ENCODE results near the gene NFKBIB. TPM values are rescaled to one million over a fixed set of nuclear protein-coding genes. Genes with fewer than 3 reads are reported as not detected.

The NFKBIB gene
- total RNA-seq, 2 experiments from 2014 or later, result 31.9 to 36.6 TPM

GRCh38 chr19:38889803-38890202 is 10.0 kb upstream of the NFKBIB start:
- H3K4me3 Mint-ChIP-seq, result no peak overlapping the region
- DNase-seq (no peak), ATAC-seq (no peak)
- CTCF ChIA-PET, result interaction anchor here (0.9 to 3.9 kb wide), 2 partner anchors 11 to 23 kb away, joined by 3 to 12 read pairs; partner anchors contain the start of gene RINL
- H3K4me1 Mint-ChIP-seq (ENCODE audit: low read depth), result peaks cover 4% of the 10 kb centered on the region
- H3K27ac Mint-ChIP-seq, result no peak overlapping the region
- no peaks in the 10 kb centered on the region for H3K27me3 Mint-ChIP-seq (ENCODE audit: low read depth)
- POLR2A ChIA-PET, result interaction anchor here (0.9 kb wide), 1 partner anchor 11 kb away, joined by 3 read pairs; no protein-coding TSS in a partner anchor
- peaks cover 13% of the 10 kb centered on the region for H3K36me3 Mint-ChIP-seq (ENCODE audit: low read depth)
- no peaks in the 10 kb centered on the region for H3K9me3 Mint-ChIP-seq (ENCODE audit: insufficient read depth)

GRCh38 chr19:38890686-38891085 is 9.1 kb upstream of the NFKBIB start:
- POLR2A ChIA-PET, result no interaction called here
- peaks cover 13% of the 10 kb centered on the region for H3K36me3 Mint-ChIP-seq (ENCODE audit: low read depth)

GRCh38 chr19:38891771-38892170 is 8.0 kb upstream of the NFKBIB start:
- peaks cover 4% of the 10 kb centered on the region for H3K4me1 Mint-ChIP-seq (ENCODE audit: low read depth)
- H3K27ac Mint-ChIP-seq, result no peak overlapping the region
- DNase-seq, result no peak
- no peak overlapping the region for H3K4me3 Mint-ChIP-seq
- no peaks in the 10 kb centered on the region for H3K9me3 Mint-ChIP-seq (ENCODE audit: insufficient read depth)
- ChIA-PET POLR2A (no interaction called here), CTCF (interaction anchor here (3.9 kb wide), 1 partner anchor 13 kb away, joined by 12 read pairs; the partner anchor contains the start of gene RINL)
- no peak for ATAC-seq
- peaks cover 13% of the 10 kb centered on the region for H3K36me3 Mint-ChIP-seq (ENCODE audit: low read depth)
- H3K27me3 Mint-ChIP-seq (ENCODE audit: low read depth), result no peaks in the 10 kb centered on the region

More at GRCh38 chr19:38890686-38891085, 9.1 kb upstream of the NFKBIB start:
- H3K9me3 Mint-ChIP-seq (ENCODE audit: insufficient read depth), result no peaks in the 10 kb centered on the region
- CTCF ChIA-PET, result interaction anchor here (3.9 kb wide), 1 partner anchor 12 kb away, joined by 12 read pairs; the partner anchor contains the start of gene RINL
- H3K27ac Mint-ChIP-seq, result no peak overlapping the region
- H3K4me1 Mint-ChIP-seq (ENCODE audit: low read depth), result peaks cover 4% of the 10 kb centered on the region
- DNase-seq (no peak), ATAC-seq (no peak)
- H3K27me3 Mint-ChIP-seq (ENCODE audit: low read depth), result no peaks in the 10 kb centered on the region
- no peak overlapping the region for H3K4me3 Mint-ChIP-seq

GRCh38 chr19:38892841-38893240 is 6.9 kb upstream of the NFKBIB start:
- no peak overlapping the region for H3K27ac Mint-ChIP-seq
- no peak overlapping the region for H3K4me3 Mint-ChIP-seq
- no peaks in the 10 kb centered on the region for H3K27me3 Mint-ChIP-seq (ENCODE audit: low read depth)
- POLR2A ChIA-PET, result interaction anchor here (1.0 kb wide), 1 partner anchor 61 kb away, joined by 4 read pairs; the partner anchor contains the start of gene ECH1
- H3K9me3 Mint-ChIP-seq (ENCODE audit: insufficient read depth), result no peaks in the 10 kb centered on the region
- CTCF ChIA-PET, result interaction anchor here (1.2 to 3.9 kb wide), 3 partner anchors 14 to 38 kb away, joined by 3 to 12 read pairs (median 7); partner anchors contain the start of genes MRPS12, RINL and SARS2
- peaks cover 4% of the 10 kb centered on the region for H3K4me1 Mint-ChIP-seq (ENCODE audit: low read depth)
- peaks cover 13% of the 10 kb centered on the region for H3K36me3 Mint-ChIP-seq (ENCODE audit: low read depth)
- ATAC-seq (no peak), DNase-seq (no peak)

- POLR2A ChIA-PET, result interaction anchor here (1.0 kb wide), 1 partner anchor 61 kb away, joined by 4 read pairs; the partner anchor contains the start of gene ECH1
- H3K27me3 Mint-ChIP-seq (ENCODE audit: low read depth), result no peaks in the 10 kb centered on the region
Observed at GRCh38 chr19:38893341-38893771, 6.4 kb upstream of the NFKBIB start.

GRCh38 chr19:38894968-38895367 is 4.8 kb upstream of the NFKBIB start:
- H3K27me3 Mint-ChIP-seq (ENCODE audit: low read depth), result no peaks in the 10 kb centered on the region
- ChIA-PET CTCF (interaction anchor here (0.9 to 2.7 kb wide), 3 partner anchors 8 to 492 kb away, joined by 3 to 7 read pairs (median 7); partner anchors contain the start of genes FAM98C, MRPS12 and SARS2), POLR2A (interaction anchor here (0.6 kb wide), 1 partner anchor 495 kb away, joined by 5 read pairs; no protein-coding TSS in a partner anchor)
- no peak overlapping the region for H3K4me3 Mint-ChIP-seq
- no peaks in the 10 kb centered on the region for H3K36me3 Mint-ChIP-seq (ENCODE audit: low read depth)
- no peaks in the 10 kb centered on the region for H3K9me3 Mint-ChIP-seq (ENCODE audit: insufficient read depth)
- H3K27ac Mint-ChIP-seq, result no peak overlapping the region
- ATAC-seq (no peak), DNase-seq (no peak)
- H3K4me1 Mint-ChIP-seq (ENCODE audit: low read depth), result peaks cover 15% of the 10 kb centered on the region

More at GRCh38 chr19:38893341-38893771, 6.4 kb upstream of the NFKBIB start:
- peaks cover 8% of the 10 kb centered on the region for H3K4me1 Mint-ChIP-seq (ENCODE audit: low read depth)
- H3K27ac Mint-ChIP-seq, result no peak overlapping the region
- DNase-seq (no peak), ATAC-seq (no peak)
- H3K36me3 Mint-ChIP-seq (ENCODE audit: low read depth), result peaks cover 11% of the 10 kb centered on the region
- no peaks in the 10 kb centered on the region for H3K9me3 Mint-ChIP-seq (ENCODE audit: insufficient read depth)
- H3K4me3 Mint-ChIP-seq, result no peak overlapping the region
- CTCF ChIA-PET, result interaction anchor here (0.8 to 2.7 kb wide), 3 partner anchors 34 to 491 kb away, joined by 3 to 7 read pairs (median 3); partner anchors contain the start of genes FAM98C, MRPS12 and SARS2

GRCh38 chr19:38898788-38899446 is 852 bp upstream of the NFKBIB start:
- H3K27me3 Mint-ChIP-seq (ENCODE audit: low read depth), result no peaks in the 10 kb centered on the region
- ATAC-seq (no peak), DNase-seq (peak; percentile 68)
- peaks cover 30% of the 10 kb centered on the region for H3K4me1 Mint-ChIP-seq (ENCODE audit: low read depth)
- CTCF ChIA-PET, result interaction anchor here (2.6 kb wide), 1 partner anchor 12 kb away, joined by 7 read pairs; no protein-coding TSS in a partner anchor
- POLR2A ChIA-PET, result interaction anchor here (0.6 to 1.2 kb wide), 2 partner anchors 21 to 22 kb away, joined by 3 to 5 read pairs; partner anchors contain the start of gene RINL
- H3K9me3 Mint-ChIP-seq (ENCODE audit: insufficient read depth), result no peaks in the 10 kb centered on the region
- peaks cover 11% of the 10 kb centered on the region for H3K36me3 Mint-ChIP-seq (ENCODE audit: low read depth)
- peak overlapping the region; percentile 91 for H3K4me3 Mint-ChIP-seq
- peak overlapping the region; percentile 95 for H3K27ac Mint-ChIP-seq

GRCh38 chr19:38900202-38900629 is 447 bp downstream of the NFKBIB start:
- ATAC-seq (no peak), DNase-seq (no peak)
- Mint-ChIP-seq H3K9me3 (ENCODE audit: insufficient read depth) (no peaks in the 10 kb centered on the region), H3K36me3 (ENCODE audit: low read depth) (peaks cover 21% of the 10 kb centered on the region), H3K27me3 (ENCODE audit: low read depth) (no peaks in the 10 kb centered on the region), H3K4me3 (peak overlapping the region; percentile 91), H3K4me1 (ENCODE audit: low read depth) (peaks cover 36% of the 10 kb centered on the region), H3K27ac (peak overlapping the region; percentile 95)
- CTCF ChIA-PET, result interaction anchor here (0.9 to 4.0 kb wide), 12 partner anchors 9 to 498 kb away, joined by 3 to 49 read pairs (median 5); partner anchors contain the start of genes EIF3K, FAM98C, MRPS12 and RINL
- POLR2A ChIA-PET, result interaction anchor here (0.7 to 2.4 kb wide), 9 partner anchors 9 to 253 kb away, joined by 3 to 17 read pairs (median 4); partner anchors contain the start of genes ACTN4, MRPS12, RINL and SARS2

GRCh38 chr19:38900743-38901190 is 998 bp downstream of the NFKBIB start:
- Mint-ChIP-seq H3K4me3 (peak overlapping the region; percentile 91), H3K9me3 (ENCODE audit: insufficient read depth) (no peaks in the 10 kb centered on the region), H3K4me1 (ENCODE audit: low read depth) (peaks cover 36% of the 10 kb centered on the region), H3K36me3 (ENCODE audit: low read depth) (peaks cover 24% of the 10 kb centered on the region), H3K27ac (peak overlapping the region; percentile 47), H3K27me3 (ENCODE audit: low read depth) (no peaks in the 10 kb centered on the region)
- DNase-seq (no peak), ATAC-seq (no peak)
- ChIA-PET CTCF (interaction anchor here (0.9 to 4.0 kb wide), 12 partner anchors 9 to 498 kb away, joined by 3 to 49 read pairs (median 5); partner anchors contain the start of genes EIF3K, FAM98C, MRPS12 and RINL), POLR2A (interaction anchor here (0.7 to 2.4 kb wide), 5 partner anchors 8 to 253 kb away, joined by 3 to 17 read pairs (median 4); partner anchors contain the start of genes ACTN4, MRPS12, RINL and SARS2)

GRCh38 chr19:38901683-38902082 is 1.9 kb downstream of the NFKBIB start:
- ATAC-seq (no peak), DNase-seq (no peak)
- H3K4me3 Mint-ChIP-seq, result peak overlapping the region; percentile 42
- H3K9me3 Mint-ChIP-seq (ENCODE audit: insufficient read depth), result no peaks in the 10 kb centered on the region
- H3K27me3 Mint-ChIP-seq (ENCODE audit: low read depth), result no peaks in the 10 kb centered on the region
- ChIA-PET CTCF (interaction anchor here (1.3 to 4.0 kb wide), 3 partner anchors 14 to 29 kb away, joined by 5 to 49 read pairs (median 22); partner anchors contain the start of genes MRPS12 and SARS2), POLR2A (interaction anchor here (2.4 kb wide), 1 partner anchor 23 kb away, joined by 17 read pairs; the partner anchor contains the start of gene RINL)
- peaks cover 36% of the 10 kb centered on the region for H3K4me1 Mint-ChIP-seq (ENCODE audit: low read depth)
- H3K36me3 Mint-ChIP-seq (ENCODE audit: low read depth), result peaks cover 26% of the 10 kb centered on the region
- H3K27ac Mint-ChIP-seq, result no peak overlapping the region

All from activated CD8-positive, alpha-beta T cell treated with anti-CD3 and anti-CD28 coated beads, Interleukin-2, amount 10 ng/mL, durations not matched to agents 7 days and 5 days (primary cell).